Calu3 (cell line): ENCODE results near the gene IFNAR1. TPM values are rescaled to one million over a fixed set of nuclear protein-coding genes. Genes with fewer than 3 reads are reported as not detected.

Source experiments
- BruUV-seq: library from RNA; stranded (reverse); fragments of 400-500 nt; replicated peaks from 2 replicates; lab custom pipeline; 2021; lab: Mats Ljungman, UMichigan
- CTCF ChIA-PET: fragments of 300-600 bp; sonication (Branson Sonifier 250); formaldehyde crosslinking; loops from one replicate; lab custom pipeline; 2022; ENCODE audit warnings: antibody characterized with exemption; lab: Charles Lee
- DNase-seq: peaks from one replicate; pipeline ENCODE4 v3.0.0; 2022
- H3K27ac Mint-ChIP-seq: one replicate; pipeline ENCODE4 v1.8.0; 2022; ENCODE audit warnings: mixed read lengths; ENCODE audit not compliant: unreplicated experiment
- H3K27me3 Mint-ChIP-seq: one replicate; pipeline ENCODE4 v1.8.0; 2022; ENCODE audit warnings: mixed read lengths; ENCODE audit not compliant: unreplicated experiment
- H3K36me3 Mint-ChIP-seq: one replicate; pipeline ENCODE4 v1.8.0; 2022; ENCODE audit warnings: mild to moderate bottlenecking, moderate library complexity, mixed read lengths; ENCODE audit not compliant: insufficient read depth, unreplicated experiment
- H3K4me1 Mint-ChIP-seq: one replicate; pipeline ENCODE4 v1.8.0; 2022; ENCODE audit warnings: mild to moderate bottlenecking, low read depth, mixed read lengths; ENCODE audit not compliant: unreplicated experiment
- H3K4me3 Mint-ChIP-seq: one replicate; pipeline ENCODE4 v1.8.0; 2022; ENCODE audit warnings: mild to moderate bottlenecking, low read depth, moderate library complexity, mixed read lengths; ENCODE audit not compliant: unreplicated experiment
- H3K9me3 Mint-ChIP-seq: one replicate; pipeline ENCODE4 v1.8.0; 2022; ENCODE audit warnings: low read depth, mixed read lengths; ENCODE audit not compliant: unreplicated experiment
- CTCF ChIP-seq: fragments of 200-600 bp; IDR thresholded peaks from one replicate; pipeline ENCODE4 v1.8.0; 2022; ENCODE audit warnings: antibody characterized with exemption; ENCODE audit not compliant: unreplicated experiment
- intact Hi-C: fragments of 100-400 bp; cut with micrococcal nuclease; formaldehyde crosslinking; loops from one replicate; pipeline ENCODE4 v1.10.0; 2022; ENCODE audit not compliant: unreplicated experiment
- total RNA-seq: library from RNA; stranded (reverse); gene quantifications from 2 replicates; pipeline ENCODE4 v1.2.3, GENCODE V29; 2022

The IFNAR1 gene
- total RNA-seq, 1 experiment from 2014 or later, result 35.2 TPM

- peaks cover 11% of the 10 kb centered on the region for H3K4me1 Mint-ChIP-seq
- peaks cover 10% of the 10 kb centered on the region for H3K36me3 Mint-ChIP-seq
- no peak overlapping the region for H3K4me3 Mint-ChIP-seq
- H3K27ac Mint-ChIP-seq, result no peak overlapping the region
- H3K27me3 Mint-ChIP-seq, result no peaks in the 10 kb centered on the region
- no peak for TF ChIP-seq CTCF
- DNase-seq, result no peak
- BruUV-seq, result no TSS peak
- CTCF ChIA-PET, result no interaction called here
- no peaks in the 10 kb centered on the region for H3K9me3 Mint-ChIP-seq
- intact Hi-C loops, result loop anchor here (5.0 kb wide), 1 partner anchor 32 kb away; no protein-coding TSS in a partner anchor
Measured at GRCh38 chr21:33384841-33385331, 60.1 kb downstream of the IFNAR1 start.

- Mint-ChIP-seq H3K4me1 (peaks cover 11% of the 10 kb centered on the region), H3K9me3 (no peaks in the 10 kb centered on the region), H3K4me3 (no peak overlapping the region), H3K36me3 (no peaks in the 10 kb centered on the region), H3K27ac (no peak overlapping the region), H3K27me3 (no peaks in the 10 kb centered on the region)
- no peak for TF ChIP-seq CTCF
- DNase-seq, result no peak
- no TSS peak for BruUV-seq
- CTCF ChIA-PET, result no interaction called here
- intact Hi-C loops, result no loop called here
Measured at GRCh38 chr21:33386222-33386784, 61.5 kb downstream of the IFNAR1 start.

- Mint-ChIP-seq H3K9me3 (no peaks in the 10 kb centered on the region), H3K27ac (no peak overlapping the region), H3K36me3 (no peaks in the 10 kb centered on the region), H3K27me3 (no peaks in the 10 kb centered on the region), H3K4me3 (no peak overlapping the region), H3K4me1 (peaks cover 11% of the 10 kb centered on the region)
- CTCF ChIA-PET, result no interaction called here
- TF ChIP-seq CTCF, result no peak
- intact Hi-C loops, result no loop called here
- DNase-seq, result no peak
- BruUV-seq, result no TSS peak
Measured at GRCh38 chr21:33387294-33387693, 62.5 kb downstream of the IFNAR1 start.

- no peak for TF ChIP-seq CTCF
- no peak for DNase-seq
- CTCF ChIA-PET, result interaction anchor here (0.6 kb wide), 1 partner anchor 51 kb away, joined by 3 read pairs; no protein-coding TSS in a partner anchor
- no peaks in the 10 kb centered on the region for H3K36me3 Mint-ChIP-seq
- H3K27ac Mint-ChIP-seq, result no peak overlapping the region
- no peaks in the 10 kb centered on the region for H3K9me3 Mint-ChIP-seq
- H3K4me3 Mint-ChIP-seq, result no peak overlapping the region
- no TSS peak for BruUV-seq
- peaks cover 5% of the 10 kb centered on the region for H3K4me1 Mint-ChIP-seq
- no peaks in the 10 kb centered on the region for H3K27me3 Mint-ChIP-seq
- intact Hi-C loops, result no loop called here
Measured at GRCh38 chr21:33388188-33388587, 63.4 kb downstream of the IFNAR1 start.
